Thymus (tissue), 11 donors: ENCODE measurements around the gene BID. TPM values are rescaled to one million over a fixed set of nuclear protein-coding genes. Genes with fewer than 3 reads are reported as not detected.

Experiments
- DNase-seq, 9 donors: peaks; one replicate each; pipeline ENCODE4 v3.0.0-alpha.2; 2013; ENCODE audit warnings: low spot score in 9 of 9, low read depth in 6 of 9, missing footprints in 1 of 9
- H3K27ac ChIP-seq, 2 donors: one replicate each; pipeline ENCODE4 v1.5.1; 2013; ENCODE audit warnings: control low read depth in 1 of 2, low read depth in 1 of 2, low read length in 1 of 2, mild to moderate bottlenecking in 1 of 2, moderate library complexity in 1 of 2
- H3K27me3 ChIP-seq, 2 donors: one replicate each; pipeline ENCODE4 v1.5.1; 2013; ENCODE audit warnings: low read length in 1 of 2; ENCODE audit not compliant: control insufficient read depth in 2 of 2, insufficient read depth in 1 of 2
- H3K36me3 ChIP-seq, 2 donors: one replicate each; pipeline ENCODE4 v1.5.1; 2013; ENCODE audit warnings: low read length in 1 of 2, mild to moderate bottlenecking in 1 of 2, moderate library complexity in 1 of 2; ENCODE audit not compliant: control insufficient read depth in 2 of 2, insufficient read depth in 2 of 2
- H3K4me1 ChIP-seq, 2 donors: one replicate each; pipeline ENCODE4 v1.5.1; 2013; ENCODE audit warnings: low read length in 2 of 2; ENCODE audit not compliant: control insufficient read depth in 2 of 2, insufficient read depth in 2 of 2
- H3K4me3 ChIP-seq, 2 donors: one replicate each; pipeline ENCODE4 v1.5.1; 2013; ENCODE audit warnings: low read length in 2 of 2, control low read depth in 1 of 2, mild to moderate bottlenecking in 1 of 2
- H3K9me3 ChIP-seq, 2 donors: one replicate each; pipeline ENCODE4 v1.5.1; 2013; ENCODE audit warnings: low read length in 1 of 2, mild to moderate bottlenecking in 1 of 2; ENCODE audit not compliant: control insufficient read depth in 2 of 2, insufficient read depth in 1 of 2
- WGBS: extraction: QIAGEN DNeasy Blood & Tissue Kit; methylation state at CpG from one replicate; pipeline ENCODE4 v1.1.7; 2013; 5-methylcytosine and 5-hydroxymethylcytosine counted together
- polyA plus RNA-seq: library from polyadenylated mRNA; stranded (reverse); fragments of 200-250 nt; gene quantifications from one replicate; pipeline ENCODE4 v1.2.3, GENCODE V29; 2013
- total RNA-seq: library from RNA; stranded (reverse); fragments of 120-200 nt; gene quantifications from one replicate; pipeline ENCODE4 v1.2.4, GENCODE V29; 2013
- donor health status: healthy.

The BID gene
- total and polyA plus RNA-seq, 2 donors, result 32.5 to 46.7 TPM

- Histone ChIP-seq H3K4me1 (no peaks in the 10 kb centered on the region), H3K36me3 (no peaks in the 10 kb centered on the region), H3K27ac (no peak overlapping the region), H3K4me3 (no peak overlapping the region), H3K27me3 (no peaks in the 10 kb centered on the region), H3K9me3 (no peaks in the 10 kb centered on the region)
- WGBS, result 98% methylated on average over 21 of the region's 21 CpGs
- no peak for DNase-seq
Observed at GRCh38 chr22:17817079-17817478, 42.8 kb upstream of the BID start.

- no peak overlapping the region for H3K27ac ChIP-seq
Observed at GRCh38 chr22:17816649-17817048, 42.4 kb upstream of the BID start.

GRCh38 chr22:17815703-17816254, 41.5 kb upstream of the BID start:
- Histone ChIP-seq H3K4me1 (no peaks in the 10 kb centered on the region), H3K9me3 (no peaks in the 10 kb centered on the region), H3K27ac (no peak overlapping the region), H3K27me3 (no peaks in the 10 kb centered on the region), H3K4me3 (no peak overlapping the region), H3K36me3 (no peaks in the 10 kb centered on the region)
- WGBS, result 97% methylated on average over 15 of the region's 15 CpGs
- no peak for DNase-seq

More at GRCh38 chr22:17816649-17817048, 42.4 kb upstream of the BID start:
- Histone ChIP-seq H3K4me1 (no peaks in the 10 kb centered on the region), H3K27me3 (no peaks in the 10 kb centered on the region), H3K4me3 (no peak overlapping the region), H3K36me3 (no peaks in the 10 kb centered on the region), H3K9me3 (no peaks in the 10 kb centered on the region)
- DNase-seq, result no peak
- 99% methylated on average over 14 of the region's 14 CpGs for WGBS

- Histone ChIP-seq H3K36me3 (no peaks in the 10 kb centered on the region), H3K4me3 (no peak overlapping the region), H3K27ac (no peak overlapping the region), H3K27me3 (no peaks in the 10 kb centered on the region), H3K9me3 (no peaks in the 10 kb centered on the region), H3K4me1 (no peaks in the 10 kb centered on the region)
- no peak for DNase-seq
- WGBS, result 98% methylated on average over 20 of the region's 20 CpGs
Observed at GRCh38 chr22:17814830-17815229, 40.6 kb upstream of the BID start.

GRCh38 chr22:17814084-17814483, 39.8 kb upstream of the BID start:
- WGBS, result 93% methylated on average over 6 of the region's 6 CpGs
- no peak for DNase-seq
- Histone ChIP-seq H3K4me3 (no peak overlapping the region), H3K27me3 (no peaks in the 10 kb centered on the region), H3K9me3 (no peaks in the 10 kb centered on the region), H3K27ac (no peak overlapping the region), H3K4me1 (no peaks in the 10 kb centered on the region), H3K36me3 (no peaks in the 10 kb centered on the region)

- DNase-seq, result no peak
- Histone ChIP-seq H3K27ac (no peak overlapping the region), H3K27me3 (no peaks in the 10 kb centered on the region), H3K4me3 (no peak overlapping the region), H3K9me3 (no peaks in the 10 kb centered on the region), H3K4me1 (no peaks in the 10 kb centered on the region), H3K36me3 (peaks cover 0 to 3% of the 10 kb centered on the region in 2 donors)
- WGBS, result 97% methylated on average over 4 of the region's 4 CpGs
Observed at GRCh38 chr22:17811119-17811518, 36.9 kb upstream of the BID start.

- no peaks in the 10 kb centered on the region for H3K9me3 ChIP-seq
- peaks cover 0 to 3% of the 10 kb centered on the region in 2 donors for H3K36me3 ChIP-seq
- WGBS, result 97% methylated on average over 12 of the region's 12 CpGs
- H3K4me1 ChIP-seq, result no peaks in the 10 kb centered on the region
- H3K4me3 ChIP-seq, result no peak overlapping the region
- DNase-seq, result no peak
- no peak overlapping the region for H3K27ac ChIP-seq
- no peaks in the 10 kb centered on the region for H3K27me3 ChIP-seq
Observed at GRCh38 chr22:17810570-17811116, 36.4 kb upstream of the BID start.

- no peak for DNase-seq
- WGBS, result 97% methylated on average over 25 of the region's 25 CpGs
- peaks cover 0 to 14% of the 10 kb centered on the region in 2 donors for H3K4me1 ChIP-seq
- H3K9me3 ChIP-seq, result no peaks in the 10 kb centered on the region
- no peak overlapping the region for H3K4me3 ChIP-seq
- H3K36me3 ChIP-seq, result peaks cover 0 to 3% of the 10 kb centered on the region in 2 donors
- no peaks in the 10 kb centered on the region for H3K27me3 ChIP-seq
- H3K27ac ChIP-seq, result no peak overlapping the region
Observed at GRCh38 chr22:17808693-17809403, 34.6 kb upstream of the BID start.

- Histone ChIP-seq H3K4me3 (no peak overlapping the region), H3K9me3 (no peaks in the 10 kb centered on the region), H3K27ac (no peak overlapping the region), H3K4me1 (peaks cover 0 to 21% of the 10 kb centered on the region in 2 donors), H3K36me3 (peaks cover 0 to 3% of the 10 kb centered on the region in 2 donors), H3K27me3 (no peaks in the 10 kb centered on the region)
- DNase-seq, result no peak
- WGBS, result 96% methylated on average over 18 of the region's 18 CpGs
Observed at GRCh38 chr22:17807578-17808410, 33.5 kb upstream of the BID start.
